ENCODE data around the gene SH3PXD2A. TPM values are rescaled to one million over a fixed set of nuclear protein-coding genes. Genes with fewer than 3 reads are reported as not detected.
A peak's percentile ranks its signal among the peaks of the same experiment; 100 is the strongest.

The SH3PXD2A gene
- total RNA-seq, 5 donors from 2014 or later (not counting 1 experiment from before 2014, with no cell fraction given), result 5.8 to 11.8 (median 9.8) TPM

DNA sequence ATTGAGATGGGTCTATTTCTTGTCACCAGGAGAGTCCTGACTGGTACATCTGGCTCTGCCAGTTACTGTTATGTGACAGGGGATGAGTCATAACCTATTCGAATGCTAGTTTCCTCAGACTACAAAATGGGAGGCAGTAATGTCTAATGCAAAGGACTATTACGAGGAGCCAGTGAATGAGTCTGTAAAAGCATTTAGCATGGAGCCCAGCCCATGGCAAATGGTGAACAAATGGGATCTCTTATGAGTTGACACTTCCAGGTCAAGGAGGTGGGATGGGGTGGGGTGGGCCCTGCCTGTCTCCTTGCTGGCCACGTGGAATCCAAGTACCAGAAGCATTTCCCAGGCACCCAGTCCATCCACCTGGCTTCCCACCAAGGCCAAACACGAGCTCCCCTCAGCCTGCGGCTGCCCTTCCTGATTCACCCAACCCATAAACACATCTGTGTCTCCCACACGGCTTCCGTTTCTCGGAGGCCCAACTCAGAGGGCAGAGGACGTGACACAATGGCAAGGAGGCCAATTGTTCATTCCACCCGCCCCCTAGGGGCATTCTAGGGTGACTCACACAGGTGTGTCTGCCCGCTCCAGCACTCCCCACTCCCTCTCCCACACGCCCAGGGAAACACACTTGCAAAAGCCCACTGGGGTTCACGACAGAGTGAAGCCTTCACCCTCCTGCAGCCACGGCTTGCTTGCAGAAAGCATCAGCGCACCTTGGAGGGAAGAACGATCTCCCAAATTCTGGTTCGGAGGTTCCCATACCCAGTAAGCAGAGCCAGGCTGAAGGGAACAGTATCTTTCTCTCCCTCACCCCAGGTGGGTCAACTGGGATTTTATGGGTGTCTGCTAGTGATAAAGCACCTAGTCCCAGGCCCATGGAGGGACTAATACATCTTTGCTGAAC lies 109.8 kb downstream of the SH3PXD2A start:
- Histone ChIP-seq H3K27ac (ENCODE audit: low read length) (peak overlapping the region; percentile 42), H3K36me3 (ENCODE audit: control insufficient read depth in 2 of 2, extremely low read depth in 1 of 2, insufficient read depth in 1 of 2, low read length in 1 of 2) (no peaks in the 10 kb centered on the region), H3K4me3 (ENCODE audit: control insufficient read depth in 1 of 2, extremely low read depth in 1 of 2, low read length in 1 of 2) (no peak overlapping the region), H3K9me3 (no peaks in the 10 kb centered on the region), H3K4me1 (ENCODE audit: control insufficient read depth in 1 of 2, extremely low read depth in 1 of 2, insufficient read depth in 2 of 2, low read length in 2 of 2) (peaks cover 13 to 36% of the 10 kb centered on the region in 2 experiments), H3K27me3 (replicated peaks in 1 of 2; ENCODE audit: control insufficient read depth in 2 of 2, extremely low read depth in 1 of 2, insufficient read depth in 2 of 2, low read length in 1 of 2) (peaks cover 0 to 14% of the 10 kb centered on the region in 2 experiments)
- no peaks in the 10 kb centered on the region for H3K9me3 Mint-ChIP-seq
- no peaks in the 10 kb centered on the region for H3K27me3 Mint-ChIP-seq
- ChIA-PET CTCF (no interaction called here), POLR2A (no interaction called here)
- H3K36me3 Mint-ChIP-seq, result no peaks in the 10 kb centered on the region
- 55% methylated on average over 12 of the region's 17 CpGs for WGBS (ENCODE audit: insufficient coverage)
- ATAC-seq (replicated peaks in 1 of 4) (peak; percentile 57 to 71 (median 65)), DNase-seq (peak in 13 of 35 experiments; percentile 3 to 48 (median 9))
- peaks cover 16 to 45% (median 32%) of the 10 kb centered on the region in 3 donors for H3K4me1 Mint-ChIP-seq
- H3K27ac Mint-ChIP-seq, result peak overlapping the region; percentile 56 to 91
- peak overlapping the region in 2 of 3 donors; percentile 6 to 42 for H3K4me3 Mint-ChIP-seq

DNA sequence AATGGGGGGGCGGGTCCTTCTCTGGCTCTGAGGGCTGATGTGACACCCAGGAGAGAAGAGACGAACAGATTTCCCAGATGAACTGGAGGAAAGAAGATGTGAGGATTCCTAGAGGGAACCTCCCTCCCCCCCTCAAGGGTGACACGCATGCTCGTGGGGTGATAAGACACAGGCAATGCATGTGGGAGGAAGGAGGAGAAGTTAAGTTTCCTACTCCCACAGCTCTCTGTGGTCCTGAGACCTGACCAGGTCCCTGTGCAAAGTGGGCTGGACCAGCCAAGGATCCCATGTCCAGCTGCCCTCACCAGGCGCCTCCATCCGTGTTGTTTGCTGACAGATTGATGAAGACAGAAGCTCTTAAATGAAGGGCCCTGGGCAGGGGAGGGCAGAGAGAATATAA lies 112.6 kb downstream of the SH3PXD2A start:
- H3K27ac ChIP-seq (ENCODE audit: low read length), result no peak overlapping the region
- ATAC-seq (replicated peaks in 1 of 4) (no peak), DNase-seq (no peak)
- Mint-ChIP-seq H3K4me3 (no peak overlapping the region), H3K27ac (no peak overlapping the region), H3K27me3 (peaks cover 0 to under 1% of the 10 kb centered on the region in 2 donors), H3K36me3 (no peaks in the 10 kb centered on the region), H3K4me1 (peaks cover 6 to 29% (median 23%) of the 10 kb centered on the region in 3 donors), H3K9me3 (no peaks in the 10 kb centered on the region)
- CTCF ChIA-PET, result no interaction called here
- peaks cover 0 to 6% of the 10 kb centered on the region in 2 experiments for H3K27me3 ChIP-seq (replicated peaks in 1 of 2; ENCODE audit: control insufficient read depth in 2 of 2, extremely low read depth in 1 of 2, insufficient read depth in 2 of 2, low read length in 1 of 2)
- POLR2A ChIA-PET, result no interaction called here
- no CpG with 5 or more reads among the region's 6 CpGs for WGBS (ENCODE audit: insufficient coverage)
- peaks cover 10 to 27% of the 10 kb centered on the region in 2 experiments for H3K4me1 ChIP-seq (ENCODE audit: control insufficient read depth in 1 of 2, extremely low read depth in 1 of 2, insufficient read depth in 2 of 2, low read length in 2 of 2)
- no peak overlapping the region for H3K4me3 ChIP-seq (ENCODE audit: control insufficient read depth in 1 of 2, extremely low read depth in 1 of 2, low read length in 1 of 2)
- no peaks in the 10 kb centered on the region for H3K9me3 ChIP-seq
- no peaks in the 10 kb centered on the region for H3K36me3 ChIP-seq (ENCODE audit: control insufficient read depth in 2 of 2, extremely low read depth in 1 of 2, insufficient read depth in 1 of 2, low read length in 1 of 2)

DNA sequence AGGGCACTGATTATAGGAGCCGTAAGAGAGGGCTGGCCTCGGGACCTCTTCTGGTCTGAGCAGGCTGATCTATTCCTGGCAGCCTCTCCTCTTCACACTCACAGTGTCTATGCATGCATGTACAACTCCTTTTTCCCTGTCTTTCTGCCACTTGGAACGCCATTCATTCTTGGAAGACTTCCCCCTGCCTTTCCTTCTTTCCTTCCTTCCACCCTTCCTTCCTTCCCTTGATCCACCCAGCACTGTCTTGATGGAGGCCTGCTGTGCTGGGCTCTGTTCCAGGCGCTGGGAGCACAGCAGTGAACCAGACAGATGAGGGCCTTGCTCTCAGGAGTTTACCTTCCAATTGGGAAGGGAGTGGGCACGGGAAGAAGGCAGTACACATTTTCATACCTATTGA lies 114.8 kb downstream of the SH3PXD2A start:
- H3K27ac ChIP-seq (ENCODE audit: low read length), result no peak overlapping the region
- H3K4me3 ChIP-seq (ENCODE audit: control insufficient read depth in 1 of 2, extremely low read depth in 1 of 2, low read length in 1 of 2), result no peak overlapping the region
- no peaks in the 10 kb centered on the region for H3K9me3 ChIP-seq
- ATAC-seq (replicated peaks in 1 of 4), result no peak
- Mint-ChIP-seq H3K36me3 (peaks cover 4% of the 10 kb centered on the region), H3K27ac (no peak overlapping the region), H3K27me3 (peaks cover 0 to 2% of the 10 kb centered on the region in 2 donors), H3K9me3 (no peaks in the 10 kb centered on the region), H3K4me1 (peaks cover 0 to 9% (median 7%) of the 10 kb centered on the region in 3 donors), H3K4me3 (no peak overlapping the region)
- peaks cover 0 to 6% of the 10 kb centered on the region in 2 donors for H3K36me3 ChIP-seq (ENCODE audit: control insufficient read depth in 2 of 2, extremely low read depth in 1 of 2, insufficient read depth in 1 of 2, low read length in 1 of 2)
- CTCF ChIA-PET, result no interaction called here
- POLR2A ChIA-PET, result no interaction called here
- no peak for DNase-seq
- WGBS (ENCODE audit: insufficient coverage), result 56% methylated on average over 2 of the region's 5 CpGs
- peaks cover 0 to 5% of the 10 kb centered on the region in 2 experiments for H3K4me1 ChIP-seq (ENCODE audit: control insufficient read depth in 1 of 2, extremely low read depth in 1 of 2, insufficient read depth in 2 of 2, low read length in 2 of 2)
- H3K27me3 ChIP-seq (replicated peaks in 1 of 2; ENCODE audit: control insufficient read depth in 2 of 2, extremely low read depth in 1 of 2, insufficient read depth in 2 of 2, low read length in 1 of 2), result peaks cover 0 to 4% of the 10 kb centered on the region in 2 experiments

DNA sequence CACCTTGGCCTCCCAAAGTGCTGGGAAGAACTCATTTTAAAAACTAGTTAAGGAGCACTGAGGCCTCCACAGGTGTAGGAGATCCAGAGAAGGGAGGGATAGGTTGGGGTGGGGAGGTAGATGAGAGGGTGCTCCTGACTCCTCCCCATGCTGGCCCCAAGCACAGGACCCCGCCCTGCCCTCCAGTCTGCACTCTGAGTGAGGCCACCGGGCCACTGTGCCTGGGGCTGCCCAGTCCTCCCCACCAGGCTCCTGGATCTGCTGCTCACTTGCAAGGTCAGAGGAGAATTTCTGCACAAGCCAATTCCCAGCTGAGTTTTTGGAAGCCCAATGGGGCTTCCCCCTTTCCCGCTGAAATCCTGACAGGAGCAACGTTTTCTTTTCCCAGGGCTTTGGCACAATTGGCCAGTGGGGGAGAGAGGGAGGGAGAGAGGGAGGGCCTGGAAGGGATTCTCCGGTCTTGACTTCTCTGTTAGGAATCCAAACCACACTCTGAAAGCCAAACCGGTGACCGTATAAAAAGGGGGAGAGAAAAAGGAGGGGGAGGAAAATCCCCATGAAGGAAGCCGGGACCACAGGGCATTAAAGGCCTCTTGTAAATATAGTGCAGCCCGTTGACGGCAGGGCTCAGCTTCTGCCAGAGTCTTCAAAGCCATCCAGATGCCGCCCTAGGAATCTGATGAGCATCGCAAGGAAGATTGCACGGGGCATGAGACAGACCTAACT lies 116.2 kb downstream of the SH3PXD2A start:
- ChIA-PET CTCF (no interaction called here), POLR2A (interaction anchor here in 1 of 2 donors (0.6 kb wide), 1 partner anchor 154 kb away, joined by 4 read pairs; no protein-coding TSS in a partner anchor)
- Histone ChIP-seq H3K9me3 (no peaks in the 10 kb centered on the region), H3K27me3 (replicated peaks in 1 of 2; ENCODE audit: control insufficient read depth in 2 of 2, extremely low read depth in 1 of 2, insufficient read depth in 2 of 2, low read length in 1 of 2) (peaks cover 0 to 7% of the 10 kb centered on the region in 2 experiments), H3K4me3 (ENCODE audit: control insufficient read depth in 1 of 2, extremely low read depth in 1 of 2, low read length in 1 of 2) (no peak overlapping the region), H3K36me3 (ENCODE audit: control insufficient read depth in 2 of 2, extremely low read depth in 1 of 2, insufficient read depth in 1 of 2, low read length in 1 of 2) (peaks cover 0 to 6% of the 10 kb centered on the region in 2 donors), H3K4me1 (ENCODE audit: control insufficient read depth in 1 of 2, extremely low read depth in 1 of 2, insufficient read depth in 2 of 2, low read length in 2 of 2) (no peaks in the 10 kb centered on the region), H3K27ac (ENCODE audit: low read length) (no peak overlapping the region)
- WGBS (ENCODE audit: insufficient coverage), result 87% methylated on average over 9 of the region's 13 CpGs
- Mint-ChIP-seq H3K36me3 (peaks cover 4% of the 10 kb centered on the region), H3K9me3 (no peaks in the 10 kb centered on the region), H3K4me3 (no peak overlapping the region), H3K27me3 (peaks cover 0 to 2% of the 10 kb centered on the region in 2 donors), H3K4me1 (no peaks in the 10 kb centered on the region), H3K27ac (no peak overlapping the region)
- no peak for DNase-seq
- no peak for ATAC-seq (replicated peaks in 1 of 4)

DNA sequence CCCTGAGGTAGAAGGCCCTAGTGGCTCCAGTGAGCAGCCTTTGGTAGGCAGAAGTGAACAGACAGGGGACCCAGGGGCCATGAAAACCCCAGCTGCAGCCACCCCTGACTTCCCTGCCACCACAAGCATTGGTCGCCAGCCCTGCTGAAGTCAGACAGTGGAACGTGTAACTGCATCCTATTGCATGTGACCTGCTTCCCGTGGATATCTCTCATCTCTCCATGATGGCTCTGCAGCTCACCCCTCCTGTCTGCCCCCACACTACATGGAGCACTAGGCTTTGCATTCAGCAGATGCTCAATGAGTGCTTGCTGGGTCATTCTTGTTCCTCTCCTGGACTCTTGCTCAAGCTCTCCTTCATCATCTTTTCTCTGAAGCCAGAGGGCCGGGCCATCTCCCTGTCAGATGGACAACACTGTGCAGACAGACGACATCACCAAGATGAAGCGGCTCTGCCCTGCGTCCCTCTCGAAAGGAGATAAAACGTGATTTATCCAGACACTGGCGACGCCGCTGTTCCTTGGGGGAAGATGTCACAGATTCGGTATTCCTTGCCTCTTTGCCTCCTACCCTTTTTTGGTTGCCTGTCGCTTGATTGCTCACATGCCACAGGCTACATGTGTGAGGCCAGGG lies 117.5 kb downstream of the SH3PXD2A start:
- DNase-seq (no peak), ATAC-seq (replicated peaks in 1 of 4) (no peak)
- ChIA-PET CTCF (no interaction called here), POLR2A (no interaction called here)
- peaks cover 0 to 6% of the 10 kb centered on the region in 2 donors for H3K36me3 ChIP-seq (ENCODE audit: control insufficient read depth in 2 of 2, extremely low read depth in 1 of 2, insufficient read depth in 1 of 2, low read length in 1 of 2)
- H3K27ac ChIP-seq (ENCODE audit: low read length), result no peak overlapping the region
- Mint-ChIP-seq H3K4me3 (no peak overlapping the region), H3K9me3 (no peaks in the 10 kb centered on the region), H3K27me3 (peaks cover 0 to 2% of the 10 kb centered on the region in 2 donors), H3K36me3 (peaks cover 4% of the 10 kb centered on the region), H3K4me1 (no peaks in the 10 kb centered on the region), H3K27ac (no peak overlapping the region)
- H3K4me1 ChIP-seq (ENCODE audit: control insufficient read depth in 1 of 2, extremely low read depth in 1 of 2, insufficient read depth in 2 of 2, low read length in 2 of 2), result no peaks in the 10 kb centered on the region
- no peak overlapping the region for H3K4me3 ChIP-seq (ENCODE audit: control insufficient read depth in 1 of 2, extremely low read depth in 1 of 2, low read length in 1 of 2)
- 91% methylated on average over 9 of the region's 14 CpGs for WGBS (ENCODE audit: insufficient coverage)
- peaks cover 0 to 11% of the 10 kb centered on the region in 2 experiments for H3K27me3 ChIP-seq (replicated peaks in 1 of 2; ENCODE audit: control insufficient read depth in 2 of 2, extremely low read depth in 1 of 2, insufficient read depth in 2 of 2, low read length in 1 of 2)
- no peaks in the 10 kb centered on the region for H3K9me3 ChIP-seq

DNA sequence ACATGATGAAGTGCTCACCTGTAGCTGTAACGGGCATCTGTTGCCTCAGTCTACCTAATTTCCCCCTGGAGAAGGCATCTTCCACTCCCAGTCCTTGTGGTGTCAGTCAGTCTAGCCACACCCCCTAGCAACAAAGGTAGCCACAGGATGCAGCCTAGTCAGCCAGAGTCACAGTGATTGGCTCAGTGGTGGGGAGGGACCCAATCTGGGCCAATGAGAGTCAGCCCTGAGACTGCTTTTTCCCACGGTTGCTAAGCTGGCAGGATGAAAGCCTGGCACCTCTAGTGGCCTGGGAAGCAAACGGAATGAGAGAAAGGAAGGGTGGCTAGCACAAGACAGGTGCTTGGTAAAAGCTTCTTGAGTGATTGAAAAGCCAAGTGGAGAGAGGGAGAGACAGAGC lies 118.6 kb downstream of the SH3PXD2A start:
- Mint-ChIP-seq H3K4me1 (peaks cover 0 to 1% (median 0%) of the 10 kb centered on the region in 3 donors), H3K4me3 (no peak overlapping the region), H3K9me3 (no peaks in the 10 kb centered on the region), H3K36me3 (peaks cover 4% of the 10 kb centered on the region), H3K27ac (no peak overlapping the region), H3K27me3 (peaks cover 0 to 2% of the 10 kb centered on the region in 2 donors)
- CTCF ChIA-PET, result no interaction called here
- ATAC-seq (replicated peaks in 1 of 4) (no peak), DNase-seq (no peak)
- no peaks in the 10 kb centered on the region for H3K4me1 ChIP-seq (ENCODE audit: control insufficient read depth in 1 of 2, extremely low read depth in 1 of 2, insufficient read depth in 2 of 2, low read length in 2 of 2)
- peaks cover 0 to 11% of the 10 kb centered on the region in 2 experiments for H3K27me3 ChIP-seq (replicated peaks in 1 of 2; ENCODE audit: control insufficient read depth in 2 of 2, extremely low read depth in 1 of 2, insufficient read depth in 2 of 2, low read length in 1 of 2)
- POLR2A ChIA-PET, result no interaction called here
- peaks cover 0 to 6% of the 10 kb centered on the region in 2 donors for H3K36me3 ChIP-seq (ENCODE audit: control insufficient read depth in 2 of 2, extremely low read depth in 1 of 2, insufficient read depth in 1 of 2, low read length in 1 of 2)
- WGBS (ENCODE audit: insufficient coverage), result 83% methylated on average over 3 of the region's 3 CpGs
- H3K4me3 ChIP-seq (ENCODE audit: control insufficient read depth in 1 of 2, extremely low read depth in 1 of 2, low read length in 1 of 2), result no peak overlapping the region
- no peaks in the 10 kb centered on the region for H3K9me3 ChIP-seq
- no peak overlapping the region for H3K27ac ChIP-seq (ENCODE audit: low read length)

Measured in T-cell (primary cell).